Activated CD8-positive, alpha-beta T cell treated with anti-CD3 and anti-CD28 coated beads for 36 hours (primary cell): Measurements from ENCODE around the gene NOC4L. TPM values are rescaled to one million over a fixed set of nuclear protein-coding genes. Genes with fewer than 3 reads are reported as not detected.

Experiments
- ATAC-seq: fragments of 200-7000 bp; cut with Tn5 transposase; one replicate; pipeline ENCODE4 v1.10.0; 2021; ENCODE audit warnings: mild to moderate bottlenecking, moderate library complexity
- CTCF ChIA-PET: fragments of 350-600 bp; sonication (Branson Sonifier 250); formaldehyde crosslinking; loops from one replicate; lab custom pipeline; 2021; ENCODE audit warnings: antibody characterized with exemption; lab: Charles Lee
- POLR2A ChIA-PET: fragments of 350-600 bp; sonication (Branson Sonifier 250); formaldehyde crosslinking; loops from one replicate; lab custom pipeline; 2021; ENCODE audit warnings: antibody characterized with exemption; lab: Charles Lee
- DNase-seq: peaks from one replicate; pipeline ENCODE4 v3.0.0-alpha.2; 2020
- H3K27ac Mint-ChIP-seq: one replicate; pipeline ENCODE4 v1.8.0; 2021; ENCODE audit warnings: mild to moderate bottlenecking, mixed read lengths
- H3K27me3 Mint-ChIP-seq: one replicate; pipeline ENCODE4 v1.8.0; 2021; ENCODE audit warnings: mixed read lengths
- H3K36me3 Mint-ChIP-seq: one replicate; pipeline ENCODE4 v1.8.0; 2021; ENCODE audit warnings: low read depth, mixed read lengths
- H3K4me1 Mint-ChIP-seq: one replicate; pipeline ENCODE4 v1.8.0; 2021; ENCODE audit warnings: low read depth, mixed read lengths
- H3K4me3 Mint-ChIP-seq: one replicate; pipeline ENCODE4 v1.8.0; 2021; ENCODE audit warnings: mild to moderate bottlenecking, moderate library complexity, mixed read lengths
- H3K9me3 Mint-ChIP-seq: one replicate; pipeline ENCODE4 v1.8.0; 2021; ENCODE audit warnings: mixed read lengths
- CTCF ChIP-seq: fragments of 200-600 bp; IDR thresholded peaks from one replicate; pipeline ENCODE4 v1.8.0; 2022; ENCODE audit warnings: antibody characterized with exemption, mild to moderate bottlenecking
- intact Hi-C: fragments of 100-400 bp; cut with micrococcal nuclease; formaldehyde crosslinking; loops from one replicate; pipeline ENCODE4 v1.10.0; 2022
- total RNA-seq, 2 experiments: library from RNA; stranded (reverse); gene quantifications; one replicate each; pipeline ENCODE4 v1.2.3, GENCODE V29; 2021

Gene NOC4L
- total RNA-seq, 2 experiments from 2014 or later = 35.6 to 41.2 TPM

- ChIA-PET POLR2A (interaction anchor here (0.9 kb wide), 1 partner anchor 35 kb away, joined by 3 read pairs; no protein-coding TSS in a partner anchor), CTCF (no interaction called here)
- no peak for TF ChIP-seq CTCF
- H3K4me1 Mint-ChIP-seq = no peaks in the 10 kb centered on the region
- intact Hi-C loops = no loop called here
- H3K27me3 Mint-ChIP-seq = no peaks in the 10 kb centered on the region
- DNase-seq = no peak
- peaks cover 7% of the 10 kb centered on the region for H3K36me3 Mint-ChIP-seq
- ATAC-seq = no peak
- H3K4me3 Mint-ChIP-seq = no peak overlapping the region
- H3K9me3 Mint-ChIP-seq = peaks cover 9% of the 10 kb centered on the region
- no peak overlapping the region for H3K27ac Mint-ChIP-seq
These were observed 52.0 kb downstream of the NOC4L start for GRCh38 chr12:132196038-132196872.

- no peak overlapping the region for H3K27ac Mint-ChIP-seq
- H3K4me1 Mint-ChIP-seq = no peaks in the 10 kb centered on the region
- ChIA-PET CTCF (no interaction called here), POLR2A (interaction anchor here (0.9 kb wide), 1 partner anchor 36 kb away, joined by 3 read pairs; no protein-coding TSS in a partner anchor)
- H3K9me3 Mint-ChIP-seq = peaks cover 9% of the 10 kb centered on the region
- DNase-seq (no peak), ATAC-seq (no peak)
- no peak overlapping the region for H3K4me3 Mint-ChIP-seq
- intact Hi-C loops = no loop called here
- no peak for TF ChIP-seq CTCF
- no peaks in the 10 kb centered on the region for H3K27me3 Mint-ChIP-seq
- H3K36me3 Mint-ChIP-seq = peaks cover 7% of the 10 kb centered on the region
These were observed 52.7 kb downstream of the NOC4L start for GRCh38 chr12:132196873-132197390.

- Mint-ChIP-seq H3K36me3 (peaks cover 7% of the 10 kb centered on the region), H3K27me3 (peaks cover 2% of the 10 kb centered on the region), H3K27ac (no peak overlapping the region), H3K9me3 (peaks cover 9% of the 10 kb centered on the region), H3K4me1 (no peaks in the 10 kb centered on the region), H3K4me3 (no peak overlapping the region)
- no peak for TF ChIP-seq CTCF
- ChIA-PET POLR2A (no interaction called here), CTCF (interaction anchor here (1.4 kb wide), 1 partner anchor 44 kb away, joined by 4 read pairs; no protein-coding TSS in a partner anchor)
- intact Hi-C loops = no loop called here
- DNase-seq = no peak
- ATAC-seq = no peak
These were observed 53.5 kb downstream of the NOC4L start for GRCh38 chr12:132197581-132198354.

GRCh38 chr12:132199101-132199500 is 54.8 kb downstream of the NOC4L start:
- TF ChIP-seq CTCF = no peak
- H3K9me3 Mint-ChIP-seq = peaks cover 2% of the 10 kb centered on the region
- DNase-seq = no peak
- H3K27ac Mint-ChIP-seq = no peak overlapping the region
- peaks cover 2% of the 10 kb centered on the region for H3K36me3 Mint-ChIP-seq
- CTCF ChIA-PET = interaction anchor here (1.4 kb wide), 1 partner anchor 45 kb away, joined by 4 read pairs; no protein-coding TSS in a partner anchor
- ATAC-seq = no peak
- POLR2A ChIA-PET = no interaction called here
- no peak overlapping the region for H3K4me3 Mint-ChIP-seq
- intact Hi-C loops = no loop called here
- no peaks in the 10 kb centered on the region for H3K4me1 Mint-ChIP-seq
- H3K27me3 Mint-ChIP-seq = peaks cover 5% of the 10 kb centered on the region
